IMR-90 (cell line): ENCODE measurements around the gene ALOXE3. TPM values are rescaled to one million over a fixed set of nuclear protein-coding genes. Genes with fewer than 3 reads are reported as not detected.
A peak's percentile ranks its signal among the peaks of the same experiment; 100 is the strongest.

Experiments used
- ATAC-seq: fragments of 200-7000 bp; cut with Tn5 transposase; 2 replicates; pipeline ENCODE4 v1.9.1; 2020; ENCODE audit warnings: low read depth, mild to moderate bottlenecking, moderate library complexity
- BruUV-seq: library from RNA; stranded (reverse); fragments of 400-500 nt; replicated peaks from 2 replicates; lab custom pipeline; 2021; lab: Mats Ljungman, UMichigan
- CTCF ChIA-PET: fragments of 300-600 bp; formaldehyde crosslinking; extraction: SDS; loops from one replicate; lab custom pipeline; 2021; ENCODE audit warnings: antibody characterized with exemption; lab: Yijun Ruan, JAX
- POLR2A ChIA-PET: fragments of 300-600 bp; sonication (Branson Sonifier 250); formaldehyde crosslinking; loops from one replicate; lab custom pipeline; 2022; ENCODE audit warnings: antibody characterized with exemption; ENCODE audit not compliant: unreplicated experiment; lab: Charles Lee
- DNase-seq: peaks from one replicate; pipeline ENCODE4 v3.0.0; 2013
- H2AFZ ChIP-seq: replicated peaks from 2 replicates; pipeline ENCODE3; 2013; ENCODE audit warnings: low read length, mild to moderate bottlenecking; ENCODE audit not compliant: poor library complexity
- H2AK5ac ChIP-seq: 2 replicates; pipeline ENCODE4 v1.6.1; 2013; ENCODE audit warnings: low read depth, low read length, inconsistent platforms
- H2AK9ac ChIP-seq: replicated peaks from 2 replicates; pipeline ENCODE3; 2013; ENCODE audit warnings: mild to moderate bottlenecking, low read depth, low read length, moderate library complexity; ENCODE audit not compliant: poor library complexity
- H2BK120ac ChIP-seq: 2 replicates; pipeline ENCODE4 v1.6.1; 2013; ENCODE audit warnings: low read depth, low read length, inconsistent platforms
- H2BK15ac ChIP-seq: 3 replicates; pipeline ENCODE4 v1.6.1; 2013; ENCODE audit warnings: low read depth, low read length, inconsistent platforms
- H2BK20ac ChIP-seq: 2 replicates; pipeline ENCODE4 v1.6.1; 2013; ENCODE audit warnings: low read depth, mild to moderate bottlenecking, inconsistent platforms, low read length, moderate library complexity
- H2BK5ac ChIP-seq: 2 replicates; pipeline ENCODE4 v1.6.1; 2013; ENCODE audit warnings: mild to moderate bottlenecking, low read depth, low read length, inconsistent platforms; ENCODE audit not compliant: poor library complexity, severe bottlenecking
- H3K14ac ChIP-seq: replicated peaks from 2 replicates; pipeline ENCODE4 v1.6.1; 2013; ENCODE audit warnings: low read depth, low read length, inconsistent platforms
- H3K18ac ChIP-seq: 2 replicates; pipeline ENCODE4 v1.6.1; 2013; ENCODE audit warnings: low read depth, low read length, control low read depth
- H3K23ac ChIP-seq: 2 replicates; pipeline ENCODE4 v1.6.1; 2013; ENCODE audit warnings: low read depth, low read length, inconsistent platforms
- H3K27ac ChIP-seq: 2 replicates; pipeline ENCODE4 v1.5.1; 2013; ENCODE audit warnings: mild to moderate bottlenecking, control low read depth, low read length; ENCODE audit not compliant: insufficient read depth
- H3K27me3 ChIP-seq: 2 replicates; pipeline ENCODE4 v1.6.1; 2013; ENCODE audit warnings: low read length; ENCODE audit not compliant: control insufficient read depth, insufficient read depth
- H3K36me3 ChIP-seq: 2 replicates; pipeline ENCODE4 v1.6.1; 2013; ENCODE audit warnings: low read length, mixed read lengths; ENCODE audit not compliant: control insufficient read depth, insufficient read depth
- H3K4ac ChIP-seq: 2 replicates; pipeline ENCODE4 v1.6.1; 2013; ENCODE audit warnings: low read depth, low read length, inconsistent platforms
- H3K4me1 ChIP-seq: 2 replicates; pipeline ENCODE4 v1.6.1; 2013; ENCODE audit warnings: low read length, mixed read lengths; ENCODE audit not compliant: control insufficient read depth, insufficient read depth
- H3K4me2 ChIP-seq: 2 replicates; pipeline ENCODE4 v1.6.1; 2013; ENCODE audit warnings: low read depth, mild to moderate bottlenecking, control low read depth, low read length, moderate library complexity
- H3K4me3 ChIP-seq: 2 replicates; pipeline ENCODE4 v1.5.1; 2013; ENCODE audit warnings: low read depth, mild to moderate bottlenecking, control low read depth, low read length, moderate library complexity; ENCODE audit not compliant: insufficient read depth
- H3K56ac ChIP-seq: 2 replicates; pipeline ENCODE4 v1.6.1; 2013; ENCODE audit warnings: low read length, inconsistent platforms; ENCODE audit not compliant: insufficient read depth; ENCODE audit errors: extremely low read depth
- H3K79me1 ChIP-seq, 2 experiments: 2 replicates each; pipeline ENCODE4 v1.6.1; 2013; ENCODE audit warnings: low read length in 2 of 2, inconsistent platforms in 1 of 2, low read depth in 1 of 2
- H3K9ac ChIP-seq: 2 replicates; pipeline ENCODE4 v1.6.1; 2013; ENCODE audit warnings: low read depth, low read length, control low read depth
- H3K9me1 ChIP-seq: 2 replicates; pipeline ENCODE4 v1.6.1; 2013; ENCODE audit warnings: low read length, inconsistent platforms; ENCODE audit not compliant: insufficient read depth
- H3K9me3 ChIP-seq: 2 replicates; pipeline ENCODE4 v1.6.1; 2013; ENCODE audit warnings: low read length; ENCODE audit not compliant: control insufficient read depth, insufficient read depth
- H4K20me1 ChIP-seq: 2 replicates; pipeline ENCODE4 v1.6.1; 2013; ENCODE audit warnings: low read length, inconsistent platforms; ENCODE audit not compliant: insufficient read depth
- H4K5ac ChIP-seq: 2 replicates; pipeline ENCODE4 v1.6.1; 2013; ENCODE audit warnings: mild to moderate bottlenecking, low read depth, low read length, control low read depth
- H4K8ac ChIP-seq, 2 experiments: 2 replicates each; pipeline ENCODE4 v1.6.1; 2013; ENCODE audit warnings: low read depth in 2 of 2, low read length in 2 of 2, control low read depth in 1 of 2, inconsistent platforms in 1 of 2
- H4K91ac ChIP-seq: 2 replicates; pipeline ENCODE4 v1.6.1; 2013; ENCODE audit warnings: low read depth, low read length, inconsistent platforms; ENCODE audit not compliant: insufficient read depth
- CEBPB ChIP-seq: IDR thresholded peaks from 2 replicates; pipeline ENCODE4 v1.6.1; 2012; ENCODE audit warnings: low read depth, low read length, improper control_type of control experiment
- CHD1 ChIP-seq: IDR thresholded peaks from 2 replicates; pipeline ENCODE4 v1.6.1; 2012; ENCODE audit warnings: low read depth, low read length, improper control_type of control experiment
- CTCF ChIP-seq: conservative IDR thresholded peaks from 2 replicates; pipeline ENCODE4 v1.5.1; 2012; ENCODE audit warnings: mild to moderate bottlenecking, low read depth, low read length, improper control_type of control experiment
- FOS ChIP-seq: fragments of 150-350 bp; IDR thresholded peaks from 2 replicates; pipeline ENCODE4 v1.6.1; 2016; ENCODE audit warnings: low read depth, low read length
- MAFK ChIP-seq: IDR thresholded peaks from 2 replicates; pipeline ENCODE4 v1.6.1; 2012; ENCODE audit warnings: low read depth, low read length, improper control_type of control experiment
- MAZ ChIP-seq: IDR thresholded peaks from 2 replicates; pipeline ENCODE4 v1.6.1; 2012; ENCODE audit warnings: low read depth, mild to moderate bottlenecking, low read length, improper control_type of control experiment, moderate library complexity, borderline replicate concordance
- NFE2L2 ChIP-seq: fragments of 150-350 bp; IDR thresholded peaks from 2 replicates; pipeline ENCODE4 v1.6.1; 2016; ENCODE audit warnings: low read depth, mild to moderate bottlenecking, low read length
- POLR2A ChIP-seq: IDR thresholded peaks from 2 replicates; pipeline ENCODE4 v1.6.1; 2012; ENCODE audit warnings: mild to moderate bottlenecking, low read depth, low read length
- WGBS, 2 experiments: methylation state at CpG; one replicate each; pipeline versions ENCODE4 v1.1.5 to v1.1.7; 2013; ENCODE audit warnings: missing lambda C conversion rate in 2 of 2; ENCODE audit not compliant: insufficient read length in 1 of 2; ENCODE audit errors: extremely low coverage in 2 of 2; 5-methylcytosine and 5-hydroxymethylcytosine counted together
- dilution Hi-C: fragments of 300-500 bp; cut with HindIII; formaldehyde crosslinking; loops from one replicate; pipeline ENCODE4 v1.14.3; 2018; ENCODE audit warnings: low sequenced_read_pairs; ENCODE audit not compliant: unreplicated experiment
- in situ Hi-C: fragments of 300-500 bp; cut with MboI; formaldehyde crosslinking; loops from 3 replicates; pipeline ENCODE4 v1.14.3; 2019; ENCODE audit warnings: low sequenced_read_pairs, inconsistent platforms, mixed read lengths
- intact Hi-C: fragments of 100-400 bp; cut with micrococcal nuclease; formaldehyde crosslinking; loops from 2 replicates; pipeline ENCODE4 v1.10.0; 2022
- polyA plus RNA-seq, 3 experiments: library from polyadenylated mRNA; depleted of rRNA; stranded (reverse); fragments of >200 nt; gene quantifications; 2 replicates each; pipeline ENCODE4 v1.2.3, GENCODE V29; 2012; ENCODE audit warnings: low replicate concordance in 1 of 3
- total RNA-seq: library from RNA; depleted of rRNA; stranded (reverse); fragments of >200 nt; gene quantifications from 2 replicates; pipeline ENCODE4 v1.2.3, GENCODE V29; 2012

Gene ALOXE3
- total and polyA plus RNA-seq, 2 of the 4 experiments (the other 2 are of a cell fraction): under 0.01 to 0.26 TPM

- H3K27me3 ChIP-seq: peaks cover 9% of the 10 kb centered on the region
- dilution Hi-C loops: loop anchor here (25.0 kb wide), 1 partner anchor 117 kb away; the partner anchor contains the start of genes CTC1 and PFAS
These were observed 2.4 kb upstream of the ALOXE3 start for GRCh38 chr17:8120520-8121406.

More at GRCh38 chr17:8120520-8121406, 2.4 kb upstream of the ALOXE3 start:
- DNase-seq (peak; percentile 69), ATAC-seq (peak; percentile 2)
- Histone ChIP-seq H2BK15ac (no peak overlapping the region), H3K14ac (no peak overlapping the region), H3K4ac (no peak overlapping the region), H3K4me1 (peaks cover 14% of the 10 kb centered on the region), H3K79me1 (no peaks in the 10 kb centered on the region; a peak in 1 of 4 replicates), H4K8ac (no peak overlapping the region), H3K4me2 (peak overlapping the region; percentile 87), H2AFZ (peak overlapping the region; percentile 92), H3K27ac (no peak overlapping the region), H3K23ac (no peak overlapping the region), H4K5ac (no peak overlapping the region), H3K56ac (no peak overlapping the region), H3K18ac (no peak overlapping the region), H4K91ac (no peak overlapping the region), H2BK120ac (no peak overlapping the region), H3K9ac (peak overlapping the region; percentile 29; the same call in 1 of the 2 replicates), H2AK9ac (peak overlapping the region; percentile 63), H3K4me3 (peak overlapping the region; percentile 60), H2BK5ac (peak overlapping the region; percentile 6), H3K9me1 (peaks cover 9% of the 10 kb centered on the region), H3K9me3 (no peaks in the 10 kb centered on the region), H3K36me3 (no peaks in the 10 kb centered on the region), H2BK20ac (no peak overlapping the region), H4K20me1 (peaks cover 24% of the 10 kb centered on the region), H2AK5ac (no peak overlapping the region)
- TF ChIP-seq CHD1 (no peak), FOS (peak; percentile 77; the same call in 1 of the 2 replicates), NFE2L2 (no peak), CTCF (0 out of 2 replicates have a peak, but pooled peaks have one; percentile 25), MAZ (peak; percentile 48; the same call in 1 of the 2 replicates), MAFK (no peak), CEBPB (peak; percentile 79), POLR2A (0 out of 2 replicates have a peak, but pooled peaks have one; percentile 62)
- in situ Hi-C loops (loop anchor here (5.0 kb wide), 1 partner anchor 102 kb away; no protein-coding TSS in a partner anchor), intact Hi-C loops (loop anchor here (1.0 kb wide), 1 partner anchor 67 kb away; no protein-coding TSS in a partner anchor)
- no TSS peak for BruUV-seq
- ChIA-PET CTCF (interaction anchor here (0.6 to 3.7 kb wide), 5 partner anchors 17 to 209 kb away, joined by 3 to 25 read pairs (median 6); no protein-coding TSS in a partner anchor), POLR2A (interaction anchor here (1.0 kb wide), 1 partner anchor 53 kb away, joined by 4 read pairs; no protein-coding TSS in a partner anchor)
- 0% methylated on average over 9 of the region's 40 CpGs; no CpG with 5 or more reads in 1 of the 2 experiments for WGBS, 2 experiments
